Measurements from ENCODE around the gene PRKAR2B.

The PRKAR2B gene

DNA sequence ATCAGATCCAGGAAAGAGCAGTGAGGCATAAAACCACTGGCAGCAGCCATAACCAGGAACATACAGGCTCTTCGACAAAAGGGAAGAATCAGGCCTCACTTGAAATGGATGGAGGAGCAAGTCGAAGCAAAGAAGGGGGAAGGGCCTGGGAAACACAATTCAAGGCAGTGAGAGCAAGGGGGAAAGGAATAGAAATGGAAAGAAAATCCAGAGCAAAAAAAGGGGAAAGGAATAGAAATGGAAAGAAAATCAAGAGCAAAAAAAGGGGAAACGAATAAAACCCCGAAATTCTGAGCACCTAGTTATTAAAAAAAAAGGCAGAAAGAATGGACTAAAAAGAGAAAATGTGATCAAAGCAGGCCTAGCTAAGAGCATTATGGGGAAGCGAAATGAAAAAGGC is 24.1 kb upstream of the PRKAR2B start:
- Histone ChIP-seq H3K36me3 (ENCODE audit: low read depth) (no peaks in the 10 kb centered on the region), H3K27me3 (ENCODE audit: insufficient read depth, poor library complexity, severe bottlenecking) (no peaks in the 10 kb centered on the region), H3K27ac (ENCODE audit: poor library complexity, severe bottlenecking) (no peak overlapping the region), H3K9me3 (ENCODE audit: severe bottlenecking) (no peaks in the 10 kb centered on the region), H3K4me3 (ENCODE audit: severe bottlenecking) (no peak overlapping the region), H3K4me1 (ENCODE audit: insufficient read depth, poor library complexity, severe bottlenecking) (no peaks in the 10 kb centered on the region)
- TF ChIP-seq, protein P1, sequence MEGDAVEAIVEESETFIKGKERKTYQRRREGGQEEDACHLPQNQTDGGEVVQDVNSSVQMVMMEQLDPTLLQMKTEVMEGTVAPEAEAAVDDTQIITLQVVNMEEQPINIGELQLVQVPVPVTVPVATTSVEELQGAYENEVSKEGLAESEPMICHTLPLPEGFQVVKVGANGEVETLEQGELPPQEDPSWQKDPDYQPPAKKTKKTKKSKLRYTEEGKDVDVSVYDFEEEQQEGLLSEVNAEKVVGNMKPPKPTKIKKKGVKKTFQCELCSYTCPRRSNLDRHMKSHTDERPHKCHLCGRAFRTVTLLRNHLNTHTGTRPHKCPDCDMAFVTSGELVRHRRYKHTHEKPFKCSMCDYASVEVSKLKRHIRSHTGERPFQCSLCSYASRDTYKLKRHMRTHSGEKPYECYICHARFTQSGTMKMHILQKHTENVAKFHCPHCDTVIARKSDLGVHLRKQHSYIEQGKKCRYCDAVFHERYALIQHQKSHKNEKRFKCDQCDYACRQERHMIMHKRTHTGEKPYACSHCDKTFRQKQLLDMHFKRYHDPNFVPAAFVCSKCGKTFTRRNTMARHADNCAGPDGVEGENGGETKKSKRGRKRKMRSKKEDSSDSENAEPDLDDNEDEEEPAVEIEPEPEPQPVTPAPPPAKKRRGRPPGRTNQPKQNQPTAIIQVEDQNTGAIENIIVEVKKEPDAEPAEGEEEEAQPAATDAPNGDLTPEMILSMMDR (IDR thresholded peaks at IDR 0.05; ENCODE audit: poor library complexity, severe bottlenecking): no peak
- no peak for DNase-seq (ENCODE audit: low spot score)
- ATAC-seq (ENCODE audit: low read depth): no peak

DNA sequence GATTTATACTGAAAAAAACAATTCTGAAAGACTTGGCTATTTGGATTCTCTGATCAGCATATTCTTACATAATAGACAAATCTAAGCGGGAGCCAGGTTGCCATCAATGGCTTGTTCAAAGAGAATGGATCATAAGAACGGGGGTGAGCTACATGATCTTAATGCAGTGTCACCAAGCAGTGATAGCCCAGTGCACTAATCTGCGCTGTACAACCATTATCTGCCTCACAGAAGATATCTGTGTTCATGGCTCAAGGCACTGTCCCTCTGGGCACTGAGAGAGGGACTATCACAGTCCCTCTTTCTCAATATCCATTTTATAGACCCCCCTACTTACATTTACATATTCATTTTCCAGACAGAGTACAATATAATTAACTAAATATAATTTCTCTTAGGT is 22.9 kb upstream of the PRKAR2B start:
- DNase-seq (ENCODE audit: low spot score): no peak
- Histone ChIP-seq H3K36me3 (ENCODE audit: low read depth) (no peaks in the 10 kb centered on the region), H3K27me3 (ENCODE audit: insufficient read depth, poor library complexity, severe bottlenecking) (no peaks in the 10 kb centered on the region), H3K4me1 (ENCODE audit: insufficient read depth, poor library complexity, severe bottlenecking) (no peaks in the 10 kb centered on the region), H3K9me3 (ENCODE audit: severe bottlenecking) (no peaks in the 10 kb centered on the region), H3K27ac (ENCODE audit: poor library complexity, severe bottlenecking) (no peak overlapping the region), H3K4me3 (ENCODE audit: severe bottlenecking) (no peak overlapping the region)
- TF ChIP-seq, protein P1 (IDR thresholded peaks at IDR 0.05; ENCODE audit: poor library complexity, severe bottlenecking): no peak
- no peak for ATAC-seq (ENCODE audit: low read depth)

DNA sequence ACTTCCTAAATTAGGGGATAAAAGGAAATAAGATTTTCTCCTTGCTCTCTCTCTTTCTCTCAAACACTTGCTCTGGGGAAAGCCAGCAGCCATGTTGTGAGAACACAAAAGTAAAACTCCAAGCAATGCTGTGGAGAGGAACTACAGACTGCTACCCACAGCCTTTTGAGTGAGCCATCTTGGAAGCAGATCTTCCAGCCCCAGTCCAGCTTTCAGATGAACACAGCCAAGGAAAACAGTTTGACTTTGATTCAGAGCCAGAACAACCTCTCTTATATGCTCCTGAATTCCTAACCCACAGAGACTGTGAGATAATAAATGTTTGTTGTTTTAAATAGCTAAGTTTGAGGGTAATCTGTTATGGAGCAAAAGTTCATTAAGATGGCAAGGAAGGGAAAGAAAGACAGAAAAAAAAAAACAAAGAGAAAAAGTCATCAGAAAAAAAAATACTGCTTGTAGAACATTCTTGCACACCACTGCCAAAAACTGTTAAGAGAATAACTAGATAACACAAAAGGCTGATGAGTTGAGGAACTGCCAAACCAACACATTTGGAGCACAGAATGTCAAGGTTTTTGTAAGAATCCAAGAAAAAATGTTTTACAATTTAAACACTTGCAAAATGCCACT is 20.9 kb upstream of the PRKAR2B start:
- no peak overlapping the region for H3K4me3 ChIP-seq (ENCODE audit: severe bottlenecking)
- ATAC-seq (ENCODE audit: low read depth) (no peak), DNase-seq (ENCODE audit: low spot score) (no peak)
- TF ChIP-seq, protein P1 (IDR thresholded peaks at IDR 0.05; ENCODE audit: poor library complexity, severe bottlenecking): no peak
- H3K9me3 ChIP-seq (ENCODE audit: severe bottlenecking): no peaks in the 10 kb centered on the region
- H3K4me1 ChIP-seq (ENCODE audit: insufficient read depth, poor library complexity, severe bottlenecking): no peaks in the 10 kb centered on the region
- H3K27me3 ChIP-seq (ENCODE audit: insufficient read depth, poor library complexity, severe bottlenecking): no peaks in the 10 kb centered on the region
- H3K27ac ChIP-seq (ENCODE audit: poor library complexity, severe bottlenecking): no peak overlapping the region
- no peaks in the 10 kb centered on the region for H3K36me3 ChIP-seq (ENCODE audit: low read depth)

DNA sequence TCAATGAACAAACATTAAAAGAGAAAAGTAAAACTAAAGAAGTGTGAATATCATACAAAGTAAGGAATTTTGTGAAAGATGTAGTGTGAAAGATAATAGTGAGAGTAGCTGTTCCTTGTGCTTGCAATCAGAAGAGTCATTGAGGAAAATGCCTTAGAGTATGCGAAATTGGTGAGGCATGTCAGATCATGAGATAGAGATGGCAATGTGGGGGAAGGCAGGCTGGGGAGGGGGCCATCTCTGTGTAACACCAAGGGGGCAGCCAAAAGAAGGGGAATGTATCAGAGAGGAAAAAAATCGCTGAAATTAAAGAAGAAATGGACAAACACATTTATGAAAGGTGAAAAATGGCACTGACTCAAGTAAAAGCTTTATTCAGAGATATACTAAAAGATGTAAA is 19.6 kb upstream of the PRKAR2B start:
- TF ChIP-seq, protein P1 (IDR thresholded peaks at IDR 0.05; ENCODE audit: poor library complexity, severe bottlenecking): no peak
- no peak for DNase-seq (ENCODE audit: low spot score)
- ATAC-seq (ENCODE audit: low read depth): no peak
- Histone ChIP-seq H3K4me3 (ENCODE audit: severe bottlenecking) (no peak overlapping the region), H3K27me3 (ENCODE audit: insufficient read depth, poor library complexity, severe bottlenecking) (no peaks in the 10 kb centered on the region), H3K4me1 (ENCODE audit: insufficient read depth, poor library complexity, severe bottlenecking) (no peaks in the 10 kb centered on the region), H3K27ac (ENCODE audit: poor library complexity, severe bottlenecking) (no peak overlapping the region), H3K36me3 (ENCODE audit: low read depth) (no peaks in the 10 kb centered on the region), H3K9me3 (ENCODE audit: severe bottlenecking) (peaks cover 2% of the 10 kb centered on the region)

DNA sequence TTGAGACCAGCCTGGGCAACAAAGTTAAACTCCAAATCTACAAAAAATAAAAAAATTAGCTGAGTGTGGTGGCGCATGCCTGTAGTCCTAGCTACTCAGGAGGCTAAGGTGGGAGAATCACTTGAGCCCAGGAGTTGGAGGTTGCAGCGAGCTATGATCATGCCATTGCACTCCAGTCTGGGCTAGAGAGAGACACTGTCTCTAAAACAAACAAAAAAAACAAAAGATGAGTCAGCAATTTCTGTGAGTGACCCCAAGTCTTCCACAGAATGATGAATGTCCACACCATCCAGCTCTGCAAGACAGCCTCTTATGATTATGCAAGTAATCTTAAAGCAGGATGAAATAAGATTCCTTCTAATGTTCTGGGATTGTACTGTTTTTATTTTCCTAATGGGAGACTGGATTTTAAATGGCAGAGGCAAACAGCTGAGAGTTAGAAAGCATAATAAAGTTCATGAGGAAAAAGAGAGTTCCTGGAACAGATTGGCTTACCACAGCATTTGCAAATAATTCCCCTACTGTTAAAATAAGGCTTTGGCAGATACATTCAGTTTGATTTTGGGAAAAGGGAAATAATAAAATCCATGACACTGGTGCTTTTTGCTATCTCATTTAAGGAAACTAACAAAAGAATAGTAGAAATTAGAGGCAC is 18.9 kb upstream of the PRKAR2B start:
- no peak for DNase-seq (ENCODE audit: low spot score)
- TF ChIP-seq, protein P1 (IDR thresholded peaks at IDR 0.05; ENCODE audit: poor library complexity, severe bottlenecking): no peak
- no peaks in the 10 kb centered on the region for H3K27me3 ChIP-seq (ENCODE audit: insufficient read depth, poor library complexity, severe bottlenecking)
- H3K9me3 ChIP-seq (ENCODE audit: severe bottlenecking): peaks cover 2% of the 10 kb centered on the region
- H3K36me3 ChIP-seq (ENCODE audit: low read depth): no peaks in the 10 kb centered on the region
- no peaks in the 10 kb centered on the region for H3K4me1 ChIP-seq (ENCODE audit: insufficient read depth, poor library complexity, severe bottlenecking)
- no peak overlapping the region for H3K27ac ChIP-seq (ENCODE audit: poor library complexity, severe bottlenecking)
- H3K4me3 ChIP-seq (ENCODE audit: severe bottlenecking): no peak overlapping the region
- no peak for ATAC-seq (ENCODE audit: low read depth)

All from RWPE2 (cell line).